Osteoblast (primary cell): ENCODE data around the gene SMYD2. TPM values are rescaled to one million over a fixed set of nuclear protein-coding genes. Genes with fewer than 3 reads are reported as not detected.

Experiments used
- DNase-seq: peaks from one replicate; pipeline ENCODE4 v3.0.0; 2011; ENCODE audit warnings: low spot score, mixed read lengths; ENCODE audit not compliant: insufficient read length; ENCODE audit errors: missing footprints
- H2AFZ ChIP-seq: 2 replicates; pipeline ENCODE4 v1.6.0; 2011; ENCODE audit warnings: mild to moderate bottlenecking, low read length
- H3K27ac ChIP-seq: 2 replicates; pipeline ENCODE4 v1.5.1; 2011; ENCODE audit warnings: mild to moderate bottlenecking, low read depth, low read length, moderate library complexity
- H3K27me3 ChIP-seq: 2 replicates; pipeline ENCODE4 v1.6.0; 2012; ENCODE audit warnings: mild to moderate bottlenecking, control low read depth, inconsistent platforms, low read length, moderate library complexity; ENCODE audit not compliant: insufficient read depth
- H3K36me3 ChIP-seq: 2 replicates; pipeline ENCODE4 v1.5.1; 2011; ENCODE audit warnings: mild to moderate bottlenecking, low read length, control low read depth, moderate library complexity; ENCODE audit not compliant: insufficient read depth
- H3K4me1 ChIP-seq: 2 replicates; pipeline ENCODE4 v1.5.1; 2011; ENCODE audit warnings: mild to moderate bottlenecking, low read length, control low read depth, moderate library complexity; ENCODE audit not compliant: insufficient read depth
- H3K4me2 ChIP-seq: 2 replicates; pipeline ENCODE4 v1.6.0; 2011; ENCODE audit warnings: mild to moderate bottlenecking, low read length; ENCODE audit not compliant: insufficient read depth
- H3K4me3 ChIP-seq: fragments of 200-600 bp; sonication (generic); 3 replicates; pipeline ENCODE4 v1.5.1; 2012; ENCODE audit warnings: mild to moderate bottlenecking, low read length, inconsistent platforms; ENCODE audit not compliant: insufficient read depth
- H3K79me2 ChIP-seq: 2 replicates; pipeline ENCODE4 v1.6.0; 2012; ENCODE audit warnings: mild to moderate bottlenecking, low read length, control low read depth, inconsistent platforms; ENCODE audit not compliant: insufficient read depth
- H3K9me3 ChIP-seq: 2 replicates; pipeline ENCODE4 v1.5.1; 2011; ENCODE audit warnings: low read depth, low read length, control low read depth
- H4K20me1 ChIP-seq: 2 replicates; pipeline ENCODE4 v1.6.0; 2012; ENCODE audit warnings: mild to moderate bottlenecking, low read length, control low read depth; ENCODE audit not compliant: insufficient read depth
- total RNA-seq: library from RNA; depleted of rRNA; stranded (reverse); fragments of >200 nt; gene quantifications from 2 replicates; pipeline ENCODE4 v1.2.3, GENCODE V29; 2012
- TF ChIP-seq, protein P1 (sequence below): IDR thresholded peaks from 2 replicates; pipeline ENCODE4 v1.5.1; 2011; ENCODE audit warnings: mild to moderate bottlenecking, low read depth, low read length, moderate library complexity; ENCODE audit errors: extremely low read depth

The SMYD2 gene
- total RNA-seq, 1 donor, result 39.4 TPM

DNA sequence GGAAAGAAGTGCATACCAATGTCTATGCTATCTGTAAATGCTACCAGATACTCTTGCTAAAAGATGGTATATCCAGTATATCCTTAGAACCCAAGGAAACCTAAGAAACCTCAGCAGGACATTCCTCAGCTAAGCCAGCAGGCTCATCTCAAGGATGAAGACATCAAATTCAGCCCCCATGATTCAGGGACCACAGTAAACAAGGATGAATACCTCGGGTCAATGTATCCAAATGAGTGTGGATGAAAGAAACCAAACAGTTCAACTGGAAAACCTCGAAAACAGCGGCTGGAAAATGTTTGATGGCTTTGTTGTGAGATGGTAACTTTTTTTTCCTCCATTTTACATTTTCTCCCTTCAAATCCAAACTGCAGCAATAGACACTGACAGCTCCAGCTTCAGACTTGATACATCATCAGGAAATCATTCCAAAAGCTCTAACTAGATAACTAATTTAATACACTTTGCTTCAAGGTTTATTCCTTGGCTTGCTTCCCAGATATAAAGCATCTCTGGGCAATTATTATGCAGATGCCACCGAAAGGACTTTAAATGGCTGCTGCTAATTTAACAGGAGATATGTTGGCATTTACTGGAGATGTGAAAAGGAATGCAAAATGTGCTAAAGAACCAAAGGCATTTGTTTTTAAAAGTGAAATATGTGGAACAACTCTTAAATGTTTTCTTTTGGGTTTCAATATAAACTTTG, 73.6 kb downstream of the SMYD2 start:
- H2AFZ ChIP-seq, result no peak overlapping the region
- H3K4me3 ChIP-seq, result no peak overlapping the region
- TF ChIP-seq, protein P1, sequence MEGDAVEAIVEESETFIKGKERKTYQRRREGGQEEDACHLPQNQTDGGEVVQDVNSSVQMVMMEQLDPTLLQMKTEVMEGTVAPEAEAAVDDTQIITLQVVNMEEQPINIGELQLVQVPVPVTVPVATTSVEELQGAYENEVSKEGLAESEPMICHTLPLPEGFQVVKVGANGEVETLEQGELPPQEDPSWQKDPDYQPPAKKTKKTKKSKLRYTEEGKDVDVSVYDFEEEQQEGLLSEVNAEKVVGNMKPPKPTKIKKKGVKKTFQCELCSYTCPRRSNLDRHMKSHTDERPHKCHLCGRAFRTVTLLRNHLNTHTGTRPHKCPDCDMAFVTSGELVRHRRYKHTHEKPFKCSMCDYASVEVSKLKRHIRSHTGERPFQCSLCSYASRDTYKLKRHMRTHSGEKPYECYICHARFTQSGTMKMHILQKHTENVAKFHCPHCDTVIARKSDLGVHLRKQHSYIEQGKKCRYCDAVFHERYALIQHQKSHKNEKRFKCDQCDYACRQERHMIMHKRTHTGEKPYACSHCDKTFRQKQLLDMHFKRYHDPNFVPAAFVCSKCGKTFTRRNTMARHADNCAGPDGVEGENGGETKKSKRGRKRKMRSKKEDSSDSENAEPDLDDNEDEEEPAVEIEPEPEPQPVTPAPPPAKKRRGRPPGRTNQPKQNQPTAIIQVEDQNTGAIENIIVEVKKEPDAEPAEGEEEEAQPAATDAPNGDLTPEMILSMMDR, result no peak
- peaks cover 8% of the 10 kb centered on the region for H3K79me2 ChIP-seq
- H3K4me2 ChIP-seq, result no peak overlapping the region
- H3K27me3 ChIP-seq, result no peaks in the 10 kb centered on the region
- H3K4me1 ChIP-seq, result peaks cover 21% of the 10 kb centered on the region
- DNase-seq, result no peak
- H4K20me1 ChIP-seq, result peaks cover 11% of the 10 kb centered on the region
- H3K36me3 ChIP-seq, result peaks cover 84% of the 10 kb centered on the region
- no peak overlapping the region for H3K27ac ChIP-seq
- no peaks in the 10 kb centered on the region for H3K9me3 ChIP-seq

- Histone ChIP-seq H3K79me2 (peaks cover 36% of the 10 kb centered on the region), H2AFZ (no peak overlapping the region), H3K27me3 (no peaks in the 10 kb centered on the region), H4K20me1 (peaks cover 9% of the 10 kb centered on the region), H3K9me3 (no peaks in the 10 kb centered on the region), H3K4me3 (no peak overlapping the region), H3K27ac (no peak overlapping the region), H3K36me3 (peaks cover 87% of the 10 kb centered on the region), H3K4me1 (peaks cover 31% of the 10 kb centered on the region), H3K4me2 (no peak overlapping the region)
- DNase-seq, result no peak
- TF ChIP-seq, protein P1, result no peak
Observed at GRCh38 chr1:214360116-214360515, 79.2 kb downstream of the SMYD2 start.

DNA sequence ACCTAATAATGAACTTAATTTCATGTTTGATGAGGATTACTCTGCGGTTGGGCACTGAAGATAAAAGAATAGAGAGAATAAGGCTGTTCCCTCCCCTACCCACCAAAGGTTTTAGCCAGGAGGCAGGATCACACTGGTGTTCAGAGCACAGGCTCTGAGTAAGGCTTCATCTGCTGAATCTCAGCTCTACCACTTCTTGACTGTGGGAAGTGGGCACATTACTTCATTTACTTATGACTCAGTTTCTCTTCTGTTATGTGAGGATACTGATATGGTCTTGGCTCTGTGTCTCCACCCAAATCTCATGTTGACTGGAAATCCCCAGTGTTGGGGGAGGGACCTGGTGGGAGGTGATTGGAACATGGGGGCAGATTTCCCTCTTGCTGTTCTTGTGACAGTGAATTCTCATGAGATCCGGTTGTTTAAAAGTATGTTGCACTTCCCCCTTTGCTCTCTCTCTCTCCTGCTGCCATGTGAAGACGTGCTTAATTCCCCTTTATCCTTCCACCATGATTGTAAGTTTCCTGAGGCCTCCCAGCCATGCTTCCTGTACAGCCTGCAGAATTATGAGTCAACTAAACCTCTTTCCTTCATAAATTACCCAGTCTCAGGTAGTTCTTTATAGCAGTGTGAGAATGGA, 79.7 kb downstream of the SMYD2 start:
- DNase-seq, result no peak
- peaks cover 31% of the 10 kb centered on the region for H3K4me1 ChIP-seq
- H4K20me1 ChIP-seq, result peaks cover 9% of the 10 kb centered on the region
- H3K4me3 ChIP-seq, result no peak overlapping the region
- TF ChIP-seq, protein P1, result no peak
- no peaks in the 10 kb centered on the region for H3K27me3 ChIP-seq
- no peak overlapping the region for H3K27ac ChIP-seq
- peaks cover 85% of the 10 kb centered on the region for H3K36me3 ChIP-seq
- H3K79me2 ChIP-seq, result peaks cover 37% of the 10 kb centered on the region
- no peak overlapping the region for H2AFZ ChIP-seq
- H3K4me2 ChIP-seq, result no peak overlapping the region
- H3K9me3 ChIP-seq, result no peaks in the 10 kb centered on the region

DNA sequence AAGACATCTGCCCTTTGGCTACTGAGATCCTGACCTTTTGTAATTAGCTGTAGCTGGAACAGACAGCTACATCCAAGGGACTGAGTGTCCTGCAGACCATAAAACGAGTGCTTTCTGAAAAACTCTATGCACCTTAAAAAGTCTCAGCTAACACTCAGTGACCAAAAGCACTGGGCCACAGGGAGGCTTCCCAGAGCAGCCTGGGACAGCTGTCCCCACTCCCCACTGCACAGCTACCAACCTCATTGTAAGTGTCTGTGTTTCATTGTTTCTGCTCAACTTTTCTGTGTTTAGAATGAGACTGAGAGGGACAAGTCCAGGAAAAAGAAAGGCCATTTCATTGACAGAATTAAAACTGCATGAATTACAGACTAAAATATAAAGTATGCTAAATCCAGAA, 80.7 kb downstream of the SMYD2 start:
- no peak overlapping the region for H3K4me3 ChIP-seq
- DNase-seq, result no peak
- no peaks in the 10 kb centered on the region for H3K9me3 ChIP-seq
- peaks cover 31% of the 10 kb centered on the region for H3K4me1 ChIP-seq
- H3K4me2 ChIP-seq, result no peak overlapping the region
- peaks cover 9% of the 10 kb centered on the region for H4K20me1 ChIP-seq
- TF ChIP-seq, protein P1, result no peak
- no peaks in the 10 kb centered on the region for H3K27me3 ChIP-seq
- no peak overlapping the region for H2AFZ ChIP-seq
- H3K79me2 ChIP-seq, result peaks cover 37% of the 10 kb centered on the region
- peaks cover 82% of the 10 kb centered on the region for H3K36me3 ChIP-seq
- peak overlapping the region; percentile 75 for H3K27ac ChIP-seq
